ENCODE data around the gene NPY1R. TPM values are rescaled to one million over a fixed set of nuclear protein-coding genes. Genes with fewer than 3 reads are reported as not detected.

Gene NPY1R
- total and polyA plus RNA-seq, 10 of the 15 experiments (the other 5 are each of a cell fraction or from before 2014, with no cell fraction given), result not detected

DNA sequence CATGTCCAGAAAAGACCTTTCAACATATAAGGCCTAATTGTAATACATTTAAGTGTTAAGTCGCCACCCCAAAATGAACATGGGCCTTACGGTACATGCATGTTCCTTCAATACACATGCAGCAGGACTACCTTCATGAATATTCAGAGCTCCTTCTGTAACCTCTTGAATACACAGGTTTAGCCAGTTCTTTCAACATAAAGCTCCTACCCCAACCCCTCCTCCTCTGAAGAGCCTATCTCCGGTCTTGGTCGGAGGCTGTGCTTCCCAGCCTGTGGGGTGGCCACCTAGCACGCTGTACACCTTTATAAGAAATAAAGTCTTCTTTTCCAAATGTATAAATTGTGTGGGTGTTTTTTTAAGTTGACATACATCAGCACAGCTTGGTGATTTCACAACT is 39.6 kb upstream of the NPY1R start:
- Histone ChIP-seq H3K4me1 (ENCODE audit: control insufficient read depth, insufficient read depth, low read length) (no peaks in the 10 kb centered on the region), H3K4me2 (ENCODE audit: control insufficient read depth, insufficient read depth) (no peak overlapping the region), H3K9me3 (replicated peaks; ENCODE audit: control insufficient read depth, insufficient read depth, low read length) (no peaks in the 10 kb centered on the region), H4K20me1 (ENCODE audit: control insufficient read depth, insufficient read depth) (no peaks in the 10 kb centered on the region), H2AFZ (ENCODE audit: control insufficient read depth, low read depth, low read length) (no peak overlapping the region), H3K36me3 (ENCODE audit: control insufficient read depth in 2 of 2, insufficient read depth in 2 of 2, low read length in 1 of 2) (no peaks in the 10 kb centered on the region), H3K9ac (ENCODE audit: control insufficient read depth, insufficient read depth, low read length) (no peak overlapping the region), H3K27ac (ENCODE audit: control insufficient read depth, insufficient read depth) (no peak overlapping the region), H3K27me3 (replicated peaks in 1 of 2; ENCODE audit: control insufficient read depth in 2 of 2, insufficient read depth in 2 of 2, low read length in 1 of 2) (no peaks in the 10 kb centered on the region), H3K4me3 (no peak overlapping the region), H3K79me2 (ENCODE audit: control insufficient read depth, insufficient read depth, low read length) (no peaks in the 10 kb centered on the region)
- intact Hi-C loops (cut with micrococcal nuclease; ENCODE audit: unreplicated experiment), result no loop called here
- no TSS peak for BruUV-seq (replicated peaks)
- no peak for ATAC-seq
- TF ChIP-seq TARDBP (IDR thresholded peaks at IDR 0.05; ENCODE audit: borderline replicate concordance) (no peak), SUPT20H (IDR thresholded peaks at IDR 0.05; ENCODE audit: borderline replicate concordance, control insufficient read depth, low read depth, low read length) (no peak), SMARCA5 (IDR thresholded peaks at IDR 0.05) (no peak), ZZZ3 (IDR thresholded peaks at IDR 0.05; ENCODE audit: control insufficient read depth, insufficient read length, low read depth) (no peak), ZNF24 (IDR thresholded peaks at IDR 0.05) (no peak)
- ChIA-PET RAD21 (ENCODE audit: unreplicated experiment) (no interaction called here), CTCF (no interaction called here), SMC1A (ENCODE audit: uncharacterized antibody, unreplicated experiment) (no interaction called here), POLR2A (no interaction called here)
- FAIRE-seq, result no peak
- 61% methylated on average over 5 of the region's 5 CpGs for WGBS (ENCODE audit: insufficient coverage, insufficient replicate concordance, low lambda C conversion rate, missing lambda C conversion rate)
- in situ Hi-C loops (cut with MboI), result no loop called here
- DNase-seq (ENCODE audit: low read depth, low spot score), result no peak

DNA sequence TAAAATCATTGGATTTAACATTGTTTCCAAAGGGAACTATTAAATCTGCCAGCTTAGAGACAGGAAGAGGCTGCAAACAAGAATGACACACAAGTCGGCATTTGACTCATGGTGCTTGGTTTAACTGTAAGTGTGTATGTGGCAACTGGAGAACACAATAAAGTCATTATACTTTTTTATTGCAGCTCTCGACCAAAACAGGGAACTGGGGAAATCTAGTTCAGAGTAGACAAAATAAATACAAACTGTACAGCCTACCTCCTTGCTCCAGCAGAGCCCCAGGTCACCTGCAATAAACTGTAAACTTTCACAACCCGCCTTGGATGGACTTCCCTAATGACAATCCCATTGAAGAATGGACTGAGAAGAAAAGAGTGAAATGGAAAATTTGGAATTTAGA is 35.3 kb upstream of the NPY1R start:
- POLR2A ChIA-PET, result no interaction called here
- in situ Hi-C loops (cut with MboI), result no loop called here
- Histone ChIP-seq H4K20me1 (ENCODE audit: control insufficient read depth, insufficient read depth) (no peaks in the 10 kb centered on the region), H3K4me1 (ENCODE audit: control insufficient read depth, insufficient read depth, low read length) (no peaks in the 10 kb centered on the region), H3K4me2 (ENCODE audit: control insufficient read depth, insufficient read depth) (no peak overlapping the region), H3K27me3 (replicated peaks in 1 of 2; ENCODE audit: control insufficient read depth in 2 of 2, insufficient read depth in 2 of 2, low read length in 1 of 2) (no peaks in the 10 kb centered on the region), H3K9me3 (replicated peaks; ENCODE audit: control insufficient read depth, insufficient read depth, low read length) (no peaks in the 10 kb centered on the region), H3K4me3 (no peak overlapping the region), H3K79me2 (ENCODE audit: control insufficient read depth, insufficient read depth, low read length) (no peaks in the 10 kb centered on the region), H3K9ac (ENCODE audit: control insufficient read depth, insufficient read depth, low read length) (no peak overlapping the region), H3K36me3 (ENCODE audit: control insufficient read depth in 2 of 2, insufficient read depth in 2 of 2, low read length in 1 of 2) (no peaks in the 10 kb centered on the region), H2AFZ (ENCODE audit: control insufficient read depth, low read depth, low read length) (no peak overlapping the region), H3K27ac (ENCODE audit: control insufficient read depth, insufficient read depth) (no peak overlapping the region)
- FAIRE-seq (no peak), ATAC-seq (no peak), DNase-seq (ENCODE audit: low read depth, low spot score) (no peak)
- RAD21 ChIA-PET (ENCODE audit: unreplicated experiment), result no interaction called here
- SMC1A ChIA-PET (ENCODE audit: uncharacterized antibody, unreplicated experiment), result interaction anchor here (1.0 to 1.1 kb wide), 2 partner anchors 9 to 10 kb away, joined by 3 read pairs; no protein-coding TSS in a partner anchor
- WGBS (ENCODE audit: insufficient coverage, insufficient replicate concordance, low lambda C conversion rate, missing lambda C conversion rate), result 21% methylated on average over 3 of the region's 3 CpGs
- no TSS peak for BruUV-seq (replicated peaks)
- intact Hi-C loops (cut with micrococcal nuclease; ENCODE audit: unreplicated experiment), result no loop called here
- CTCF ChIA-PET, result no interaction called here
- TF ChIP-seq CREB1 (IDR thresholded peaks at IDR 0.05; ENCODE audit: low read depth), result no peak
- TF ChIP-seq, protein P1, sequence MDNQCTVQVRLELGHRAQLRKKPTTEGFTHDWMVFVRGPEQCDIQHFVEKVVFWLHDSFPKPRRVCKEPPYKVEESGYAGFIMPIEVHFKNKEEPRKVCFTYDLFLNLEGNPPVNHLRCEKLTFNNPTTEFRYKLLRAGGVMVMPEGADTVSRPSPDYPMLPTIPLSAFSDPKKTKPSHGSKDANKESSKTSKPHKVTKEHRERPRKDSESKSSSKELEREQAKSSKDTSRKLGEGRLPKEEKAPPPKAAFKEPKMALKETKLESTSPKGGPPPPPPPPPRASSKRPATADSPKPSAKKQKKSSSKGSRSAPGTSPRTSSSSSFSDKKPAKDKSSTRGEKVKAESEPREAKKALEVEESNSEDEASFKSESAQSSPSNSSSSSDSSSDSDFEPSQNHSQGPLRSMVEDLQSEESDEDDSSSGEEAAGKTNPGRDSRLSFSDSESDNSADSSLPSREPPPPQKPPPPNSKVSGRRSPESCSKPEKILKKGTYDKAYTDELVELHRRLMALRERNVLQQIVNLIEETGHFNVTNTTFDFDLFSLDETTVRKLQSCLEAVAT (IDR thresholded peaks at IDR 0.05), result no peak
- no peak for TF ChIP-seq TCF3 (IDR thresholded peaks at IDR 0.05; ENCODE audit: borderline replicate concordance, insufficient read depth, low read depth, low read length)
- TF ChIP-seq SMAD5 (IDR thresholded peaks at IDR 0.05; ENCODE audit: low read depth), result no peak
- TF ChIP-seq IKZF2 (IDR thresholded peaks at IDR 0.05), result no peak
- no peak for TF ChIP-seq FOS (IDR thresholded peaks at IDR 0.05; ENCODE audit: borderline replicate concordance, extremely low read depth, insufficient read length)
- TF ChIP-seq SIN3A (IDR thresholded peaks at IDR 0.05; ENCODE audit: low read depth, low read length), result no peak
- TF ChIP-seq, protein P2, sequence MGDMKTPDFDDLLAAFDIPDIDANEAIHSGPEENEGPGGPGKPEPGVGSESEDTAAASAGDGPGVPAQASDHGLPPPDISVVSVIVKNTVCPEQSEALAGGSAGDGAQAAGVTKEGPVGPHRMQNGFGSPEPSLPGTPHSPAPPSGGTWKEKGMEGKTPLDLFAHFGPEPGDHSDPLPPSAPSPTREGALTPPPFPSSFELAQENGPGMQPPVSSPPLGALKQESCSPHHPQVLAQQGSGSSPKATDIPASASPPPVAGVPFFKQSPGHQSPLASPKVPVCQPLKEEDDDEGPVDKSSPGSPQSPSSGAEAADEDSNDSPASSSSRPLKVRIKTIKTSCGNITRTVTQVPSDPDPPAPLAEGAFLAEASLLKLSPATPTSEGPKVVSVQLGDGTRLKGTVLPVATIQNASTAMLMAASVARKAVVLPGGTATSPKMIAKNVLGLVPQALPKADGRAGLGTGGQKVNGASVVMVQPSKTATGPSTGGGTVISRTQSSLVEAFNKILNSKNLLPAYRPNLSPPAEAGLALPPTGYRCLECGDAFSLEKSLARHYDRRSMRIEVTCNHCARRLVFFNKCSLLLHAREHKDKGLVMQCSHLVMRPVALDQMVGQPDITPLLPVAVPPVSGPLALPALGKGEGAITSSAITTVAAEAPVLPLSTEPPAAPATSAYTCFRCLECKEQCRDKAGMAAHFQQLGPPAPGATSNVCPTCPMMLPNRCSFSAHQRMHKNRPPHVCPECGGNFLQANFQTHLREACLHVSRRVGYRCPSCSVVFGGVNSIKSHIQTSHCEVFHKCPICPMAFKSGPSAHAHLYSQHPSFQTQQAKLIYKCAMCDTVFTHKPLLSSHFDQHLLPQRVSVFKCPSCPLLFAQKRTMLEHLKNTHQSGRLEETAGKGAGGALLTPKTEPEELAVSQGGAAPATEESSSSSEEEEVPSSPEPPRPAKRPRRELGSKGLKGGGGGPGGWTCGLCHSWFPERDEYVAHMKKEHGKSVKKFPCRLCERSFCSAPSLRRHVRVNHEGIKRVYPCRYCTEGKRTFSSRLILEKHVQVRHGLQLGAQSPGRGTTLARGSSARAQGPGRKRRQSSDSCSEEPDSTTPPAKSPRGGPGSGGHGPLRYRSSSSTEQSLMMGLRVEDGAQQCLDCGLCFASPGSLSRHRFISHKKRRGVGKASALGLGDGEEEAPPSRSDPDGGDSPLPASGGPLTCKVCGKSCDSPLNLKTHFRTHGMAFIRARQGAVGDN (IDR thresholded peaks at IDR 0.05), result no peak
- no peak for TF ChIP-seq JUNB (IDR thresholded peaks at IDR 0.05)
- TF ChIP-seq CEBPB (IDR thresholded peaks at IDR 0.05; ENCODE audit: borderline replicate concordance in 1 of 2, low read depth in 2 of 2, low read length in 2 of 2), result no peak
